ENCODE measurements around the gene DNAJC4. TPM values are rescaled to one million over a fixed set of nuclear protein-coding genes. Genes with fewer than 3 reads are reported as not detected.

Gene DNAJC4
- total and polyA plus RNA-seq, 2 experiments from 2014 or later, result 79.9 to 132 TPM

GRCh38 chr11:64248578-64248977, 18.2 kb downstream of the DNAJC4 start:
- H3K9me3 ChIP-seq (ENCODE audit: low read depth), result no peaks in the 10 kb centered on the region
- no peak for TF ChIP-seq CTCF (IDR thresholded peaks at IDR 0.05; ENCODE audit: low read depth, low read length)
- no peak overlapping the region for H3K27ac ChIP-seq
- no peaks in the 10 kb centered on the region for H3K27me3 ChIP-seq
- H3K36me3 ChIP-seq, result no peaks in the 10 kb centered on the region
- no peak for DNase-seq (ENCODE audit: low read depth in 1 of 2, low spot score in 1 of 2)
- H3K4me1 ChIP-seq (ENCODE audit: low read depth), result peaks cover 5% of the 10 kb centered on the region
- H3K4me3 ChIP-seq, result no peak overlapping the region

GRCh38 chr11:64249038-64249437, 18.7 kb downstream of the DNAJC4 start:
- Histone ChIP-seq H3K4me1 (ENCODE audit: low read depth) (peaks cover 5% of the 10 kb centered on the region), H3K9me3 (ENCODE audit: low read depth) (no peaks in the 10 kb centered on the region), H3K27ac (no peak overlapping the region), H3K36me3 (no peaks in the 10 kb centered on the region), H3K27me3 (no peaks in the 10 kb centered on the region), H3K4me3 (no peak overlapping the region)
- DNase-seq (ENCODE audit: low read depth in 1 of 2, low spot score in 1 of 2), result no peak
- no peak for TF ChIP-seq CTCF (IDR thresholded peaks at IDR 0.05; ENCODE audit: low read depth, low read length)

GRCh38 chr11:64249563-64250414, 19.4 kb downstream of the DNAJC4 start:
- Histone ChIP-seq H3K4me1 (ENCODE audit: low read depth) (peaks cover 5% of the 10 kb centered on the region), H3K27ac (no peak overlapping the region)

GRCh38 chr11:64250415-64251015, 20.2 kb downstream of the DNAJC4 start:
- Histone ChIP-seq H3K36me3 (no peaks in the 10 kb centered on the region), H3K4me1 (ENCODE audit: low read depth) (peaks cover 5% of the 10 kb centered on the region), H3K27me3 (no peaks in the 10 kb centered on the region), H3K4me3 (peak overlapping the region; percentile 82), H3K9me3 (ENCODE audit: low read depth) (no peaks in the 10 kb centered on the region), H3K27ac (no peak overlapping the region)
- no peak for TF ChIP-seq CTCF (IDR thresholded peaks at IDR 0.05; ENCODE audit: low read depth, low read length)
- DNase-seq (ENCODE audit: low read depth in 1 of 2, low spot score in 1 of 2), result peak in 1 of 2 donors; percentile 57

More at GRCh38 chr11:64249563-64250414, 19.4 kb downstream of the DNAJC4 start:
- H3K27me3 ChIP-seq, result no peaks in the 10 kb centered on the region
- H3K36me3 ChIP-seq, result no peaks in the 10 kb centered on the region
- no peaks in the 10 kb centered on the region for H3K9me3 ChIP-seq (ENCODE audit: low read depth)
- TF ChIP-seq CTCF (IDR thresholded peaks at IDR 0.05; ENCODE audit: low read depth, low read length), result no peak
- H3K4me3 ChIP-seq, result no peak overlapping the region
- no peak for DNase-seq (ENCODE audit: low read depth in 1 of 2, low spot score in 1 of 2)

- DNase-seq (ENCODE audit: low read depth in 1 of 2, low spot score in 1 of 2), result peak; percentile 58 to 76
- H3K27me3 ChIP-seq, result no peaks in the 10 kb centered on the region
- peak within 1 kb of the TSS; percentile 82 for H3K4me3 ChIP-seq
- H3K4me1 ChIP-seq (ENCODE audit: low read depth), result peaks cover 5% of the 10 kb centered on the region
- H3K9me3 ChIP-seq (ENCODE audit: low read depth), result no peaks in the 10 kb centered on the region
- H3K27ac ChIP-seq, result no peak within 1 kb of the TSS
- no peaks in the 10 kb centered on the region for H3K36me3 ChIP-seq
- peak; percentile 59 for TF ChIP-seq CTCF (IDR thresholded peaks at IDR 0.05; ENCODE audit: low read depth, low read length)
Observed at GRCh38 chr11:64251016-64251752, 20.8 kb downstream of the DNAJC4 start, which contains the start of gene PLCB3. PLCB3 (plus strand) TSS chr11:64251530; CDS start chr11:64251650, 120 bp downstream.
